Epidermal melanocyte (primary cell): Measurements from ENCODE around the gene ZNF212.
"Not testable (repeated sequence)": the region's sequence is repeated elsewhere in the genome, so short reads cannot be mapped to it uniquely, and the experiment has no call there.

Experiments used
- DNase-seq: peaks from one replicate; pipeline ENCODE4 v3.0.0; 2011; ENCODE audit warnings: low spot score; ENCODE audit not compliant: insufficient read length

ZNF212 gene

GRCh38 chr7:149218469-149219420, 20.7 kb upstream of the ZNF212 start:
- DNase-seq: peak; percentile 9

DNA sequence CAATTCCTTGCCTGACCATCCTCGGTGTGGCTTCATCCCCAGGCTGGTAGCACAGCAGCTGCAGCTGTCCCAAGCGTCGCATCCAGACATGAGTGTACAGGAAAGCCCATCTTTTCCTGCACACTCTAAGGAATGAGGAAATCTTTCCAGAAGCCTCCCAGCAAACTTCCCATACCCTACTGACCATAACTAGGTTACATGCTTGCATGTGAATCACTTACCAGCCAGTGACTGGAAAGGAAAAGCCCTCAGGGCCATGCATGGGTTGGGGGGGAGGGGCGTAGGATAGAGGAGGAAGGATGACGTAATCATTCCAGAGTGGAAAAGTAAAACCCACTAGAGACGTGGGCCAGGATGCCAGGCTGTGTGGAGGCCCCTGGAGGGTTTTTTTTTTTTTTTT, 18.9 kb upstream of the ZNF212 start:
- DNase-seq: peak; percentile 52

GRCh38 chr7:149223176-149223575, 16.3 kb upstream of the ZNF212 start:
- DNase-seq: no peak

- no peak for DNase-seq
Observed at GRCh38 chr7:149223761-149224160, 15.7 kb upstream of the ZNF212 start.

GRCh38 chr7:149224352-149224751, 15.1 kb upstream of the ZNF212 start:
- DNase-seq: no peak

GRCh38 chr7:149225106-149225505, 14.3 kb upstream of the ZNF212 start:
- DNase-seq: no peak

DNA sequence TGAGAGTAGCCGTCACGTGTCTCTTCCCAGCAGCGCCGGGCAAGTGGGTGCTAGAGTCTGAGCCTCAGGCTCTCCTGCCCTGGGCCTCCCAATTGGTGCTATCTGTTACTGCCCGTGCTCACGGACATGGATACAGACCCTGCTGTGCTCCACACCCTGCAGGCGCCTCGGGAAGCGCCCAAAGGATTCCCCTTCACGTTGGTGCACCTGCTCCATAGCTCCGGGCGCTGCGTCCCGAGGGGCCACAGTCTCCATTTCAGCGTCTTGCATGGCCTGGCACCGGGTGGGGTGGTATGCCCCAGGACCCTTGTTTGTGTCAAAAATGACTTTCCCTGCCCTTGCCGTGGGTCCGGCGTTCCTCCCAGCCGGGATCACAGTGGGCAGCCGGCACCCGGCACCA, 13.8 kb upstream of the ZNF212 start:
- DNase-seq: no peak

DNA sequence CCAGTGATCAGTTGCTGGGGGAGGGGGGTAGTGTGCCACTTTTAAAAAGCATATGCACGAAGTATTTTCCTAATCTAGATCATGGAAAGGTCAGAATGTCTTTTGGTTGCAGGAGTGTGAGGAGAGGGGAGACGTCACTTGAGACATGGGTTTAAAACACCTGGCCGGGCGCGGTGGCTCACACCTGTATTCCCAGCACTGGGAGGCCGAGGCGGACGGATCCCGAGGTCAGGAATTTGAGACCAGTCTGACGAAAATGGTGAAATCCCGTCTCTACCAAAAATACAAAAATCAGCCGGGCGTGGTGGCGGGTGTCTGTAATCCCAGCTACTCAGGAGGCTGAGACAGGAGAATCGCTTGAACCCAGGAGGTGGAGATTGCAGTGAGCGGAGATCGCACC, 13.1 kb upstream of the ZNF212 start:
- not testable (repeated sequence) for DNase-seq

GRCh38 chr7:149226840-149227494, 12.5 kb upstream of the ZNF212 start:
- DNase-seq: peak; percentile 10

- DNase-seq: peak; percentile 16
Observed at GRCh38 chr7:149228831-149229471, 10.5 kb upstream of the ZNF212 start.

GRCh38 chr7:149229526-149229925, 9.9 kb upstream of the ZNF212 start:
- DNase-seq: peak; percentile 15

DNA sequence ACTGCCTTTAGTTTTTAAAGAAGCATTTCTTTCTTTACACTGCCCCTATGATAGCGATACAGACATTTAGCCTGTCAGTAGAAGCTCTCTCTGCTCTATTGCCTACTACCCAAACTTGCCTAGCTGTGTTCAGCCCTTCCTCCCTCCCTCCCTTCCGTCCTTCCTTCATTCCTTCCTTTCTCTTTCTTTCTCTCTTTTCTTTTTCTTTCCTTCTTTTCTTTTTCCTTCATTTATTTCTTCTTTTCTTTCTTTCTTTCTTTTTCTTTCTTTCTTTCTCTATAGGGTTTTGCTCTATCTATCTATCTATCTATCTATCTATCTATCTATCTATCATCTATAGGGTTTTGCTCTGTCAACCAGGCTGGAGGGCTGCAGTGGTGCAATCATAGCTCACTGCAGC, 7.1 kb upstream of the ZNF212 start:
- DNase-seq: no peak

DNA sequence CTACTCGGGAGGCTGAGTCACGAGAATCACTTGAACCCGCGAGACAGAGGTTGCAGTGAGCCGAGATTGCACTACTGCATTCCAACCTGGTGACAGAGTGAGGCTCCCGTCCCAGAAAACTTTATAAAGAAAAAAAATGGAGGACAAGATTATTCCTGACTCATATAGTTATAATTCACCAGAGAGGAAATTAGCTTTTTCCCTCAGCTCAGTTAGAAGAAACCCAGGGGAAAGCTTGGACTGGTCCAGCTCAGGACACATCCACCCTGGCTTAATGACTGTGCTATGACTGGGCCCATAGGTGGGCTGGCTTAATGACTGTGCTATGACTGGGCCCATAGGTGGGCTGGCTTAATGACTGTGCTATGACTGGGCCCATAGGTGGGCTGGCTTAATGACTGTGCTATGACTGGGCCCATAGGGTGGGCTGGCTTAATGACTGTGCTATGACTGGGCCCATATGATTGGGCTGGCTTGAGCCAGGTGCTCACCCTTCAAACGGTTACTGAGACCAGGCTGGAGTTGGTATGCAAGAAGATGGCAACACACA, 5.7 kb upstream of the ZNF212 start:
- DNase-seq: peak; percentile 15

- no peak for DNase-seq
Observed at GRCh38 chr7:149237502-149237901, 1.9 kb upstream of the ZNF212 start.

DNA sequence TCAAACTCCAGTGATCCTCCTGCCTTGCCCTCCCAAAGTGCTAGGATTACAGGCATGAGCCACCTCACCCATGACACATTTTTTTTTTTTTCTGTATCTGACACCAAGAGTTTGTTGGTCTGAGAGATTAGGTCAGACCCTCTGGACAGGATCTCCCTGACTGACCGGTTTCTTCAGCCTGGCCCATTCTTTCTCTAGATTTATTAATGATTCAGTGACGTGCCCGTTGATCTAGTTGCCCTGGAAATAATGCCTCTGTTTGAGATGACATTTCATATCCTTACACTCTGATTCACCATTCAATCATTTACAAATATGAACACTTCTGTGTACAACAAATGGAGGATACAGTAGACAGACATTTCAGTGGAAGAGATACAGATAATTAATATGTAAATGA, 1.4 kb upstream of the ZNF212 start:
- no peak for DNase-seq

DNA sequence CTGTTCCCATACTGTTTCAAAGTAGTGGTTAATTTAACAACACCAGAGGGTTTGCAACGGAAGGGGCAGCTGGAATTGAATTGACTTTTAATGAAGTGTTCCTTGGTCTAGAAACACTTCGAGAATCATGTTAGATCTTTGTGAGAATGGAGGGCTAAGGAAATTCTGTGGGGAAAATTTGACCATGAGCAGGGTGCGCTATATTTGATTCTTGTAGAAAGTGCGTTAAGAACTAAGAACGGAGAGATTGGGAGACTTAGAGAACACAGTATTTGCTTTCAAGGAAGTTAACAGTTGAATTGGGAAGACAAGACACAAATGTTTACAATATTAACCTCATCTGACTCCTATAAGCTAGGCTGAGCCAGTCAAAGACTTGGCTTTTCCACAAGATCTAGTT, 1.2 kb downstream of the ZNF212 start:
- DNase-seq: no peak

GRCh38 chr7:149241696-149242095, 2.2 kb downstream of the ZNF212 start:
- DNase-seq: no peak

GRCh38 chr7:149245244-149245643, 5.8 kb downstream of the ZNF212 start:
- DNase-seq: no peak

DNA sequence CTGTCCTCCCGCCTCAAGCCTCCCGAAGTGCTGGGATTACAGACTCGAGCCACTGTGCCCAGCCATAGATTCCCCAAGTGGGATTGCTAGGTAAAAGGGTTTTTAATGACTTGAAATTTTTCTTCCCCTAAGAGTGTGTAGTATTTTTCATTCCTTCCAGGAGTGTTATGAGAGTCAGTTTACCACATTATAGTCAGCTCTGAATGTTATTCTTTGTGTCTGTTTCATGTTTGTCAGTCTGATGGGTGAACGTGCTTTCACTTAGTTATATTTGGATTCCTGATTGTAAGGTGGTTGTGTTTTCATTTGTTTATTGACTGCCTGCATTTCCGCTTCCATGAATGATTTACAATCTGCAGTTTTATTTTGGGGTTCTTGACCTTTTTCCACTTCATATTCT, 6.3 kb downstream of the ZNF212 start:
- no peak for DNase-seq

DNA sequence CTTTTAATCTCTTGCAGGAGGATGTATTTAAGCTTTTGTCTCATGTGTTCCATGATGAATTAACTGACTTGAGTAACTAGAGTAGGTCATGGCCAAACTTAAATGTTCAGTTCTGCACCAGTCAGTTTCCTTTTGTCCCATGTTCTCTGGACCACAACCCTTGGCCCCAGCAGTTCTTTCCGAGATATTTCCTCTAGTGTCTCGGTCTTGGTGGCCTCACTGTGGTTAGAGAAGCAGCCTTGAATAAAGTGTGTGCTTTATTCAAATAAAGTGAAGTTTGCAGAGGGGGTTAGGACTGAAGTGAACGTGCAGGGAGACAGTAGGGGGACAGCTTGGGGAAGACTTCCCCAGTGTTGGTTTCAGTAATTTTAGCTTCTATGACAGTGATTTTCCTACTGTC, 9.3 kb downstream of the ZNF212 start:
- DNase-seq: no peak

DNA sequence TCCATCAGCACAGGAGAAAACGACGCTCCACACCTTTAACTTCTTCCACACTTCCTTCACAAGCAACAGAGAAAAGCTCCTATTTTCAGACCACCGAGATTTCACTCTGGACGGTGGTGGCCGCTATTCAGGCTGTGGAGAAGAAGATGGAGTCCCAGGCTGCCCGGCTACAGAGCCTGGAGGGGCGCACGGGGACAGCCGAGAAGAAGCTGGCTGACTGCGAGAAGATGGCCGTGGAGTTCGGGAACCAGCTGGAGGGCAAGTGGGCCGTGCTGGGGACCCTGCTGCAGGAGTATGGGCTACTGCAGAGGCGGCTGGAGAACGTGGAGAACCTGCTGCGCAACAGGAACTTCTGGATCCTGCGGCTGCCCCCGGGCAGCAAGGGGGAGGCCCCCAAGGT, 10.7 kb downstream of the ZNF212 start:
- not testable (repeated sequence) for DNase-seq

DNA sequence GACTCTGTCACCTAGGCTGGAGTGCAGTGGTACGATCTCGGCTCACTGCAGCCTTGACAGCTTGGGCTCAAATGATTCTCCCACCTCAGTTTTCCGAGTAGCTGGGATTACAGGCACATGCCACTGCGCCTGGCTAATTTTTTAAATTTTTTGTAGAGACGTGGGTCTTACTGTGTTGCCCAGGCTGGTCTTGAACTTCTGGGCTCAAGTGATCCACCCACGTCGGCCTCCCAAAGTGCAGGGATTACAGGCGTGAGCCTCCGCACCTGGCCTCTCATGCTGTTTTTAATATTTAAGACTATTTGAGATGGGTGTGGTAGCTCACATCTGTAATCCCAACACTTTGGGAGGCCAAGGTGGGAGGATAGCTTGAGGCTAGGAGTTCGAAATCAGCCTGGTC, 12.1 kb downstream of the ZNF212 start:
- not testable (repeated sequence) for DNase-seq
